Measurements from ENCODE around the gene COL4A3. TPM values are rescaled to one million over a fixed set of nuclear protein-coding genes. Genes with fewer than 3 reads are reported as not detected.

The COL4A3 gene
- total RNA-seq, 1 donor from 2014 or later: not detected

GRCh38 chr2:227252831-227253230 lies 88.4 kb downstream of the COL4A3 start:
- Histone ChIP-seq H4K20me1 (ENCODE audit: insufficient read depth, low read length) (no peaks in the 10 kb centered on the region), H3K4me2 (ENCODE audit: low read length) (no peak overlapping the region), H3K4me3 (ENCODE audit: insufficient read depth, low read depth, low read length) (no peak overlapping the region), H3K27me3 (ENCODE audit: insufficient read depth, low read length) (no peaks in the 10 kb centered on the region), H2AFZ (ENCODE audit: low read depth, low read length) (no peak overlapping the region), H3K27ac (ENCODE audit: low read depth, low read length) (no peak overlapping the region), H3K9ac (ENCODE audit: low read length) (no peak overlapping the region), H3K4me1 (ENCODE audit: insufficient read depth, low read length) (no peaks in the 10 kb centered on the region), H3K36me3 (ENCODE audit: insufficient read depth, low read length) (no peaks in the 10 kb centered on the region), H3K9me3 (ENCODE audit: insufficient read depth, low read depth, low read length) (no peaks in the 10 kb centered on the region), H3K79me2 (ENCODE audit: insufficient read depth, low read length) (no peaks in the 10 kb centered on the region)
- Mint-ChIP-seq H3K36me3 (ENCODE audit: low read depth, unreplicated experiment) (peaks cover 2% of the 10 kb centered on the region), H3K27me3 (ENCODE audit: low read depth, unreplicated experiment) (no peaks in the 10 kb centered on the region), H3K9me3 (ENCODE audit: unreplicated experiment) (no peaks in the 10 kb centered on the region), H3K4me1 (ENCODE audit: low read depth, unreplicated experiment) (no peaks in the 10 kb centered on the region), H3K4me3 (ENCODE audit: unreplicated experiment) (no peak overlapping the region), H3K27ac (ENCODE audit: unreplicated experiment) (no peak overlapping the region)
- FAIRE-seq (no peak), DNase-seq (ENCODE audit: low read depth) (no peak)
- TF ChIP-seq CTCF (IDR thresholded peaks at IDR 0.05; ENCODE audit: insufficient read depth, low read depth, low read length) (no peak), EZH2 (IDR thresholded peaks at IDR 0.05; ENCODE audit: insufficient read depth, low read length) (no peak)

- no peak overlapping the region for H3K4me2 ChIP-seq (ENCODE audit: low read length)
- DNase-seq (ENCODE audit: low read depth) (no peak), FAIRE-seq (no peak)
- Mint-ChIP-seq H3K4me1 (ENCODE audit: low read depth, unreplicated experiment) (no peaks in the 10 kb centered on the region), H3K4me3 (ENCODE audit: unreplicated experiment) (no peak overlapping the region), H3K36me3 (ENCODE audit: low read depth, unreplicated experiment) (peaks cover 2% of the 10 kb centered on the region), H3K27ac (ENCODE audit: unreplicated experiment) (no peak overlapping the region), H3K27me3 (ENCODE audit: low read depth, unreplicated experiment) (peaks cover 1% of the 10 kb centered on the region), H3K9me3 (ENCODE audit: unreplicated experiment) (no peaks in the 10 kb centered on the region)
- H4K20me1 ChIP-seq (ENCODE audit: insufficient read depth, low read length): no peaks in the 10 kb centered on the region
- H2AFZ ChIP-seq (ENCODE audit: low read depth, low read length): no peak overlapping the region
- no peaks in the 10 kb centered on the region for H3K36me3 ChIP-seq (ENCODE audit: insufficient read depth, low read length)
- TF ChIP-seq CTCF (IDR thresholded peaks at IDR 0.05; ENCODE audit: insufficient read depth, low read depth, low read length) (no peak), EZH2 (IDR thresholded peaks at IDR 0.05; ENCODE audit: insufficient read depth, low read length) (no peak)
- H3K9ac ChIP-seq (ENCODE audit: low read length): no peak overlapping the region
- no peaks in the 10 kb centered on the region for H3K27me3 ChIP-seq (ENCODE audit: insufficient read depth, low read length)
- no peaks in the 10 kb centered on the region for H3K4me1 ChIP-seq (ENCODE audit: insufficient read depth, low read length)
- H3K27ac ChIP-seq (ENCODE audit: low read depth, low read length): no peak overlapping the region
- no peak overlapping the region for H3K4me3 ChIP-seq (ENCODE audit: insufficient read depth, low read depth, low read length)
- no peaks in the 10 kb centered on the region for H3K79me2 ChIP-seq (ENCODE audit: insufficient read depth, low read length)
- no peaks in the 10 kb centered on the region for H3K9me3 ChIP-seq (ENCODE audit: insufficient read depth, low read depth, low read length)
These were observed 92.2 kb downstream of the COL4A3 start for GRCh38 chr2:227256605-227257004.

- Histone ChIP-seq H3K4me3 (ENCODE audit: insufficient read depth, low read depth, low read length) (no peak overlapping the region), H3K4me2 (ENCODE audit: low read length) (no peak overlapping the region), H3K27ac (ENCODE audit: low read depth, low read length) (no peak overlapping the region), H3K9ac (ENCODE audit: low read length) (no peak overlapping the region), H3K36me3 (ENCODE audit: insufficient read depth, low read length) (no peaks in the 10 kb centered on the region), H4K20me1 (ENCODE audit: insufficient read depth, low read length) (no peaks in the 10 kb centered on the region), H2AFZ (ENCODE audit: low read depth, low read length) (no peak overlapping the region), H3K79me2 (ENCODE audit: insufficient read depth, low read length) (no peaks in the 10 kb centered on the region), H3K4me1 (ENCODE audit: insufficient read depth, low read length) (no peaks in the 10 kb centered on the region), H3K27me3 (ENCODE audit: insufficient read depth, low read length) (no peaks in the 10 kb centered on the region), H3K9me3 (ENCODE audit: insufficient read depth, low read depth, low read length) (no peaks in the 10 kb centered on the region)
- no peak for TF ChIP-seq CTCF (IDR thresholded peaks at IDR 0.05; ENCODE audit: insufficient read depth, low read depth, low read length)
- TF ChIP-seq EZH2 (IDR thresholded peaks at IDR 0.05; ENCODE audit: insufficient read depth, low read length): no peak
- Mint-ChIP-seq H3K27ac (ENCODE audit: unreplicated experiment) (no peak overlapping the region), H3K36me3 (ENCODE audit: low read depth, unreplicated experiment) (peaks cover 2% of the 10 kb centered on the region), H3K27me3 (ENCODE audit: low read depth, unreplicated experiment) (peaks cover 1% of the 10 kb centered on the region), H3K4me1 (ENCODE audit: low read depth, unreplicated experiment) (no peaks in the 10 kb centered on the region), H3K4me3 (ENCODE audit: unreplicated experiment) (no peak overlapping the region), H3K9me3 (ENCODE audit: unreplicated experiment) (no peaks in the 10 kb centered on the region)
- FAIRE-seq (no peak), DNase-seq (ENCODE audit: low read depth) (no peak)
These were observed 93.4 kb downstream of the COL4A3 start for GRCh38 chr2:227257820-227258219.
